ENCODE measurements around the gene ERFL.

The ERFL gene

DNA sequence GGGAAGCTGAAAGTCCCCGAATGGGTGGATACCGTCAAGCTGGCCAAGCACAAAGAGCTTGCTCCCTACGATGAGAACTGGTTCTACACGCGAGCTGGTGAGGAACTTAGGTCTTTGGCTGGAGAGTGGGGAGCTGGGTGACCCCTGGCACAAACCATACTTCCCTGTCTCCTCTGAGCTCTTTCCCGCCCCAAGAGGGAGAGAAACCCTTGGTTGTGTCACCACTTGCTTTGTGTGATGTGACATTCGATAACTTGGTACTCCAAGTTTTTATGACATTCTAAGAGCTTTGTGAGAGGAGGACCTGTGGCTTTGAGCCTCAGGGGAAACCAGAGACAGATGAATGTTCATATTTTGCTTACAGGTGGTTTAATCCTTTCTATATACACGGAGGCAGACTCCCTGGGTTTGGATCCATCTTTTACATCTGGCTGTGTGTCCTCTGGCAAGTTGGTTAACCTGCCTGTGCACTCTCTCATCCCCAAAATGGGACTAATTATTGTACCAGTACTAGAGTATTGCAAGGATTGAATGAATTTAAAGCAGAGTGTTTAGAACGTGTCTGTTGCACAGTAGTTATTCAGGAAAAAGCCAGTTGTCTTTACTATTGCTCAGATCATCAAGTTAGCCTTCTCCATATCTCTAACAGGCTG, 67.0 kb downstream of the ERFL start:
- H3K79me2 ChIP-seq (ENCODE audit: insufficient read depth, low read depth): peaks cover 60% of the 10 kb centered on the region
- peaks cover 23% of the 10 kb centered on the region for H4K20me1 ChIP-seq (ENCODE audit: insufficient read depth)
- peaks cover 58% of the 10 kb centered on the region for H3K4me1 ChIP-seq (ENCODE audit: low read depth, poor library complexity, severe bottlenecking)

GRCh38 chr19:41860419-41861115, 67.7 kb downstream of the ERFL start:
- Histone ChIP-seq H4K20me1 (ENCODE audit: insufficient read depth) (peaks cover 23% of the 10 kb centered on the region), H3K4me2 (peak overlapping the region; percentile 97), H3K79me2 (ENCODE audit: insufficient read depth, low read depth) (peaks cover 53% of the 10 kb centered on the region), H3K36me3 (ENCODE audit: insufficient read depth) (peaks cover 35% of the 10 kb centered on the region; the same call in 1 of the 2 replicates), H3K27ac (peak overlapping the region; percentile 82), H3K4me3 (IDR thresholded peaks at IDR 0.05; ENCODE audit: insufficient read depth, low read depth, low read length) (no peak overlapping the region), H3K9ac (peak overlapping the region; percentile 99), H3K27me3 (ENCODE audit: insufficient read depth, low read depth) (no peaks in the 10 kb centered on the region; the same call in 1 of the 2 replicates), H3K4me1 (ENCODE audit: low read depth, poor library complexity, severe bottlenecking) (peaks cover 52% of the 10 kb centered on the region), H2AFZ (ENCODE audit: low read depth) (0 out of 2 replicates have a peak overlapping the region, but pooled peaks have one; percentile 75)
- TF ChIP-seq, protein P1, sequence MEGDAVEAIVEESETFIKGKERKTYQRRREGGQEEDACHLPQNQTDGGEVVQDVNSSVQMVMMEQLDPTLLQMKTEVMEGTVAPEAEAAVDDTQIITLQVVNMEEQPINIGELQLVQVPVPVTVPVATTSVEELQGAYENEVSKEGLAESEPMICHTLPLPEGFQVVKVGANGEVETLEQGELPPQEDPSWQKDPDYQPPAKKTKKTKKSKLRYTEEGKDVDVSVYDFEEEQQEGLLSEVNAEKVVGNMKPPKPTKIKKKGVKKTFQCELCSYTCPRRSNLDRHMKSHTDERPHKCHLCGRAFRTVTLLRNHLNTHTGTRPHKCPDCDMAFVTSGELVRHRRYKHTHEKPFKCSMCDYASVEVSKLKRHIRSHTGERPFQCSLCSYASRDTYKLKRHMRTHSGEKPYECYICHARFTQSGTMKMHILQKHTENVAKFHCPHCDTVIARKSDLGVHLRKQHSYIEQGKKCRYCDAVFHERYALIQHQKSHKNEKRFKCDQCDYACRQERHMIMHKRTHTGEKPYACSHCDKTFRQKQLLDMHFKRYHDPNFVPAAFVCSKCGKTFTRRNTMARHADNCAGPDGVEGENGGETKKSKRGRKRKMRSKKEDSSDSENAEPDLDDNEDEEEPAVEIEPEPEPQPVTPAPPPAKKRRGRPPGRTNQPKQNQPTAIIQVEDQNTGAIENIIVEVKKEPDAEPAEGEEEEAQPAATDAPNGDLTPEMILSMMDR (conservative IDR thresholded peaks at IDR 0.05; ENCODE audit: low read depth, low read length): no peak

More for the DNA sequence above, 67.0 kb downstream of the ERFL start:
- Histone ChIP-seq H3K27ac (peak overlapping the region; percentile 82; the same call in 1 of the 2 replicates), H3K4me3 (IDR thresholded peaks at IDR 0.05; ENCODE audit: insufficient read depth, low read depth, low read length) (no peak overlapping the region), H3K9ac (peak overlapping the region; percentile 99), H3K4me2 (peak overlapping the region; percentile 97), H3K27me3 (ENCODE audit: insufficient read depth, low read depth) (no peaks in the 10 kb centered on the region; the same call in 1 of the 2 replicates), H2AFZ (ENCODE audit: low read depth) (no peak overlapping the region), H3K36me3 (ENCODE audit: insufficient read depth) (peaks cover 39% of the 10 kb centered on the region; the same call in 1 of the 2 replicates)
- TF ChIP-seq, protein P1 (conservative IDR thresholded peaks at IDR 0.05; ENCODE audit: low read depth, low read length): no peak

- Histone ChIP-seq H2AFZ (ENCODE audit: low read depth) (peak within 1 kb of the TSS; percentile 75), H3K27ac (peak within 1 kb of the TSS; percentile 82), H3K4me3 (IDR thresholded peaks at IDR 0.05; ENCODE audit: insufficient read depth, low read depth, low read length) (no peak within 1 kb of the TSS), H3K4me1 (ENCODE audit: low read depth, poor library complexity, severe bottlenecking) (peaks cover 44% of the 10 kb centered on the region), H3K27me3 (ENCODE audit: insufficient read depth, low read depth) (peaks cover 7% of the 10 kb centered on the region; the same call in 1 of the 2 replicates), H3K9ac (peak within 1 kb of the TSS; percentile 99), H3K79me2 (ENCODE audit: insufficient read depth, low read depth) (peaks cover 45% of the 10 kb centered on the region), H3K4me2 (peak within 1 kb of the TSS; percentile 97), H3K36me3 (ENCODE audit: insufficient read depth) (peaks cover 33% of the 10 kb centered on the region; the same call in 1 of the 2 replicates), H4K20me1 (ENCODE audit: insufficient read depth) (peaks cover 17% of the 10 kb centered on the region)
- TF ChIP-seq, protein P1 (conservative IDR thresholded peaks at IDR 0.05; ENCODE audit: low read depth, low read length): peak; percentile 76
These were observed 68.4 kb downstream of the ERFL start, which contains the start of gene RPS19 for GRCh38 chr19:41859618-41860418. Gene RPS19 (plus strand): TSS chr19:41860255. CDS start chr19:41860775, 520 bp downstream.

- peak overlapping the region; percentile 56 for H2AFZ ChIP-seq (ENCODE audit: low read depth)
- peaks cover 38% of the 10 kb centered on the region for H3K4me1 ChIP-seq (ENCODE audit: low read depth, poor library complexity, severe bottlenecking)
- TF ChIP-seq, protein P1 (conservative IDR thresholded peaks at IDR 0.05; ENCODE audit: low read depth, low read length): no peak
- peaks cover 11% of the 10 kb centered on the region for H4K20me1 ChIP-seq (ENCODE audit: insufficient read depth)
- peak overlapping the region; percentile 64 for H3K4me2 ChIP-seq
- H3K79me2 ChIP-seq (ENCODE audit: insufficient read depth, low read depth): peaks cover 39% of the 10 kb centered on the region
- no peak overlapping the region for H3K4me3 ChIP-seq (IDR thresholded peaks at IDR 0.05; ENCODE audit: insufficient read depth, low read depth, low read length)
- peaks cover 28% of the 10 kb centered on the region; the same call in 1 of the 2 replicates for H3K36me3 ChIP-seq (ENCODE audit: insufficient read depth)
- peaks cover 13% of the 10 kb centered on the region; the same call in 1 of the 2 replicates for H3K27me3 ChIP-seq (ENCODE audit: insufficient read depth, low read depth)
- no peak overlapping the region for H3K27ac ChIP-seq
- no peak overlapping the region for H3K9ac ChIP-seq
These were observed 69.0 kb downstream of the ERFL start for GRCh38 chr19:41859213-41859617.

Data from KMS-11 (cell line).